AG09319 (cell line): Measurements from ENCODE around the gene AHRR.

Experiments used
- DNase-seq: peaks from one replicate; pipeline ENCODE4 v3.0.0-alpha.2; 2010; ENCODE audit warnings: low read depth; ENCODE audit errors: extremely low read depth
- CTCF ChIP-seq: IDR thresholded peaks from 2 replicates; pipeline ENCODE4 v1.5.1; 2011; ENCODE audit warnings: low read depth, mild to moderate bottlenecking, inconsistent platforms, low read length, moderate library complexity

AHRR gene

GRCh38 chr5:464446-464842 is 142.9 kb downstream of the AHRR start:
- DNase-seq, result no peak

GRCh38 chr5:464843-465590 is 143.5 kb downstream of the AHRR start:
- no peak for DNase-seq
- no peak for TF ChIP-seq CTCF

More at GRCh38 chr5:464446-464842, 142.9 kb downstream of the AHRR start:
- TF ChIP-seq CTCF, result no peak

DNA sequence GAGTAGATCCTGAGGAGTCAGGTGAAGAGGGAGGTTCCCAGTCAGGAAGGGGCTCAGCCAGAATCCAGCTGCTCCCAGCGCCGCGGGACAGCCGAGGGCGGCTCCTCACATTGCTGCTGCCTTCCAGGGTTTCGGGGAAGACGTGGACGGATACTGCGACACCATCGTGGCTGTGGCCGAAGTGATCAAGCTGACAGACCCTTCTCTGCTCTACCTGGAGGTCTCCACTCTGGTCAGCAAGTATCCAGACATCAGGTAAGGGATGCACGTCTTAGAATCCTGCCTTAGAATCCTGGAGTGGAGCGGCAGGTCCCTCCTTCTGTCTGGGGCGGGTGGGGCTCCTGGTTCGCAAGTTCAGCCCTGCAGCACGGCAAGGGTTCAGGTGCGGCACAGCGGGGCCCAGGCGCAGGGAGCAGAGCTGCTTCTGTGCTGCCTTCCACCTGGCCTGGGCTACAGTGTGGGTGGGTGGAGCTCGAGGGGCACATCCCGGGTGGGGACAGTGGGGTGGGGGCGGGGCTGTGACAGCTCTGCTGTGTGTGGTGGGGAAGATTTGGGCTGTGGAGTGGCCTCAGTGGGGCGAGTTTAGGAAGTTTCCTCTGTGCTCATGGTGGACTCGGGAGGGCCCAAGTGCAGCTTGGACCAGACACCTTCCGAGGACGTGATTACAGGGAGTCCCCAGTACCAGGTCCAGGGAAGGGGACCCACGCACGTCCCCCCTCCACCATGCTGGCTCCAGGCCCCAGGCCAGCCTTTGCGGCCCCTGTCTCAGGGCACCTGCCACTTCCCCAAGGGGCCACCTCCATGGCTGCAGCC is 144.3 kb downstream of the AHRR start:
- no peak for DNase-seq
- no peak for TF ChIP-seq CTCF

GRCh38 chr5:466661-467310 is 145.3 kb downstream of the AHRR start:
- no peak for TF ChIP-seq CTCF
- DNase-seq, result no peak

DNA sequence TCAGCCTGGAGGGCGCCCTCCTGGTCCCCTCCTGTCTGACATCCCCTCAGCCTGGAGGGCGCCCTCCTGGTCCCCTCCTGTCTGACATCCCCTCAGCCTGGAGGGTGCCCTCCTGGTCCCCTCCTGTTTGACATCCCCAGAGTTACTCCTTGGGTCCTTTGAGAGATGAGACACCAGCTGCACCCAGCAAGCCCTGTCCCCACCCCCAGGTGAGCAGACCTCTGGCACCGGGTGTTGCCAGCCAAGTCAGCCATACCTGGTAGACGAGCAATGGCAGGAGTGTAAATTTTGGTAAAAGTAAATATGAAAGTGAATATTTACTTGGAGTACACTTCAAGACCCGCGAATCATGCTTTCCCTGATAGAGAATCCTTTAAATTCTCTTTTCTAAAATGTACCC is 146.9 kb downstream of the AHRR start:
- no peak for TF ChIP-seq CTCF

GRCh38 chr5:469752-470483 is 148.4 kb downstream of the AHRR start:
- no peak for DNase-seq
- no peak for TF ChIP-seq CTCF

More for the DNA sequence above, 146.9 kb downstream of the AHRR start:
- DNase-seq, result no peak
